Spleen (tissue), 11 donors: ENCODE data around the gene PPP1CA. TPM values are rescaled to one million over a fixed set of nuclear protein-coding genes. Genes with fewer than 3 reads are reported as not detected.
A peak's percentile ranks its signal among the peaks of the same experiment; 100 is the strongest.

Experiments used
- DNase-seq: peaks from one replicate; pipeline ENCODE4 v3.0.0-alpha.2; 2020
- H3K27ac ChIP-seq, 8 donors: fragments of 200-600 bp; sonication (generic) in 7 of 8; 1 replicate in 4 of 8; 2 replicates in 4 of 8; pipeline versions ENCODE4 v1.5.0 to v1.8.0; 2016 to 2021; ENCODE audit warnings: inconsistent platforms in 4 of 8, mild to moderate bottlenecking in 4 of 8, moderate library complexity in 1 of 8
- H3K27me3 ChIP-seq, 7 donors: fragments of 200-600 bp; sonication (generic) in 6 of 7; replicated peaks in 1 of 7; 1 replicate in 4 of 7; 2 replicates in 3 of 7; pipeline versions ENCODE4 v1.5.0 to v1.8.0; 2016 to 2021; ENCODE audit warnings: inconsistent platforms in 3 of 7, mild to moderate bottlenecking in 1 of 7
- H3K36me3 ChIP-seq, 6 donors: fragments of 200-600 bp; sonication (generic) in 5 of 6; 1 replicate in 4 of 6; 2 replicates in 2 of 6; pipeline versions ENCODE4 v1.5.0 to v1.8.0; 2016 to 2021; ENCODE audit warnings: inconsistent platforms in 2 of 6
- H3K4me1 ChIP-seq, 6 donors: fragments of 200-600 bp; sonication (generic) in 5 of 6; 1 replicate in 3 of 6; 2 replicates in 3 of 6; pipeline versions ENCODE4 v1.5.0 to v1.8.0; 2016 to 2021; ENCODE audit warnings: inconsistent platforms in 3 of 6
- H3K4me3 ChIP-seq, 8 donors: fragments of 200-600 bp; sonication (generic) in 7 of 8; 1 replicate in 4 of 8; 2 replicates in 4 of 8; pipeline versions ENCODE4 v1.5.0 to v1.8.0; 2016 to 2021; ENCODE audit warnings: inconsistent platforms in 4 of 8, mild to moderate bottlenecking in 4 of 8, moderate library complexity in 2 of 8
- H3K9me3 ChIP-seq, 8 donors: fragments of 200-600 bp; sonication (generic) in 7 of 8; 1 replicate in 4 of 8; 2 replicates in 4 of 8; pipeline versions ENCODE4 v1.5.0 to v1.8.0; 2016 to 2021; ENCODE audit warnings: inconsistent platforms in 4 of 8
- POLR2A ChIP-seq, 3 donors: fragments of 450-650 bp; IDR thresholded peaks; one replicate each; pipeline ENCODE4 v1.5.1; 2017; ENCODE audit warnings: antibody characterized with exemption in 3 of 3, mild to moderate bottlenecking in 1 of 3
- POLR2AphosphoS5 ChIP-seq, 3 donors: sonication (generic); formaldehyde crosslinking; IDR thresholded peaks; one replicate each; pipeline ENCODE4 v1.5.1; 2017; ENCODE audit warnings: antibody characterized with exemption in 3 of 3
- WGBS, 5 donors: extraction: QIAGEN DNeasy Blood & Tissue Kit in 3 of 5; methylation state at CpG; one replicate each; pipeline versions ENCODE4 v1.1.5 to v1.1.7; 2013 to 2018; 5-methylcytosine and 5-hydroxymethylcytosine counted together
- intact Hi-C: fragments of 100-400 bp; cut with DNase I; formaldehyde crosslinking; loops from one replicate; pipeline ENCODE4 v1.15.0; 2023; ENCODE audit warnings: low total_unique reads
- polyA plus RNA-seq, 3 donors: library from polyadenylated mRNA; stranded (reverse); fragments of 200-250 nt; gene quantifications; one replicate each; pipeline ENCODE4 v1.2.1, GENCODE V29; 2013
- total RNA-seq, 7 donors: library from RNA; depleted of rRNA in 3 of 7; stranded (reverse); fragments of >200 nt in 3 of 7; fragmentation: NEBNext Ultra II Directional in 4 of 7; extraction: Animal tissue kit (Norgen Biotek cat#: 25700) in 4 of 7; gene quantifications; one replicate each; pipeline versions ENCODE4 v1.1.0 to v1.2.1, GENCODE V29; 2016 to 2021
- TF ChIP-seq, protein P1 (sequence below), 11 experiments: fragments of 200-600 bp in 7 of 11; fragments of 450-650 bp in 4 of 11; sonication (generic) in 4 of 11; IDR thresholded peaks in 8 of 11; conservative IDR thresholded peaks in 3 of 11; 1 replicate in 7 of 11; 2 replicates in 4 of 11; pipeline versions ENCODE4 v1.4.0 to v1.8.0; 2016 to 2021; ENCODE audit warnings: antibody characterized with exemption in 11 of 11, inconsistent platforms in 4 of 11, mild to moderate bottlenecking in 1 of 11
- donor health status: healthy with polysubstance abuse.
- donor health status: DM: no; HTN: no; CAD: no; lungs with moderate emphysema.
- donor health status: DM: no; HTN: no; CAD: no.
- donor health status: Bipolar disorder and iron deficiency.
- donor health status: healthy.
- donor health status: DM: no; HTN: no; CAD: no.
- donor health status: DM: yes; HTN: yes; CAD: no.

PPP1CA gene
- total and polyA plus RNA-seq, 10 donors: 147 to 207 (median 158) TPM

DNA sequence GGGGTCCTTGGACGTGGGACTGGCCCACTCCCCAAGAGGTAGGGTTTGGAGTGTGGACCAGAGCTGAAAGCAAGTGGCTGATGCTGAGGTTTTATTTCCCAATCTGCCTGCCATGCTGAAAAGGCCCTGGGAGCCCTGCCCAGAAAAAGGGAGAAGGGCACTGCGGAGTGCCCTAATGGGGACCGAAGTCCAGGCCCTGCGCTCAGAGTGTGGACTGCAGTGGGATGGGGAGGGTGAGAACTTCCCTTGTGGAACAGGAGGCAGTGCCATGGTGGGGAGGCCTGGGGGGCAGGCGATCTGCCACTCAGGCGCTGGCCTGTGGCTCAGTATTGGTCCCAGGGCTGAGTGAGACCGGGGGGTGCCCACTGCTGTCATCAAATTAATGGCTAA, 46.6 kb upstream of the PPP1CA start:
- no peak overlapping the region for H3K4me3 ChIP-seq
- H3K27ac ChIP-seq: peak overlapping the region in 4 of 8 donors; percentile 0 to 96 (median 47)
- no peaks in the 10 kb centered on the region for H3K27me3 ChIP-seq
- WGBS, 5 donors: 89 to 98% (median 96%) methylated on average over 6 to 7 of the region's 7 CpGs
- intact Hi-C loops: no loop called here
- H3K36me3 ChIP-seq: no peaks in the 10 kb centered on the region
- H3K4me1 ChIP-seq: peaks cover 35 to 96% (median 92%) of the 10 kb centered on the region in 6 donors
- no peak for TF ChIP-seq POLR2A (IDR thresholded peaks at IDR 0.05)
- TF ChIP-seq, protein P1, sequence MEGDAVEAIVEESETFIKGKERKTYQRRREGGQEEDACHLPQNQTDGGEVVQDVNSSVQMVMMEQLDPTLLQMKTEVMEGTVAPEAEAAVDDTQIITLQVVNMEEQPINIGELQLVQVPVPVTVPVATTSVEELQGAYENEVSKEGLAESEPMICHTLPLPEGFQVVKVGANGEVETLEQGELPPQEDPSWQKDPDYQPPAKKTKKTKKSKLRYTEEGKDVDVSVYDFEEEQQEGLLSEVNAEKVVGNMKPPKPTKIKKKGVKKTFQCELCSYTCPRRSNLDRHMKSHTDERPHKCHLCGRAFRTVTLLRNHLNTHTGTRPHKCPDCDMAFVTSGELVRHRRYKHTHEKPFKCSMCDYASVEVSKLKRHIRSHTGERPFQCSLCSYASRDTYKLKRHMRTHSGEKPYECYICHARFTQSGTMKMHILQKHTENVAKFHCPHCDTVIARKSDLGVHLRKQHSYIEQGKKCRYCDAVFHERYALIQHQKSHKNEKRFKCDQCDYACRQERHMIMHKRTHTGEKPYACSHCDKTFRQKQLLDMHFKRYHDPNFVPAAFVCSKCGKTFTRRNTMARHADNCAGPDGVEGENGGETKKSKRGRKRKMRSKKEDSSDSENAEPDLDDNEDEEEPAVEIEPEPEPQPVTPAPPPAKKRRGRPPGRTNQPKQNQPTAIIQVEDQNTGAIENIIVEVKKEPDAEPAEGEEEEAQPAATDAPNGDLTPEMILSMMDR (IDR thresholded peaks at IDR 0.05 in 8 of 11, conservative IDR thresholded peaks at IDR 0.05 in 3 of 11): no peak
- no peak for TF ChIP-seq POLR2AphosphoS5 (IDR thresholded peaks at IDR 0.05)
- H3K9me3 ChIP-seq: no peaks in the 10 kb centered on the region
- no peak for DNase-seq

DNA sequence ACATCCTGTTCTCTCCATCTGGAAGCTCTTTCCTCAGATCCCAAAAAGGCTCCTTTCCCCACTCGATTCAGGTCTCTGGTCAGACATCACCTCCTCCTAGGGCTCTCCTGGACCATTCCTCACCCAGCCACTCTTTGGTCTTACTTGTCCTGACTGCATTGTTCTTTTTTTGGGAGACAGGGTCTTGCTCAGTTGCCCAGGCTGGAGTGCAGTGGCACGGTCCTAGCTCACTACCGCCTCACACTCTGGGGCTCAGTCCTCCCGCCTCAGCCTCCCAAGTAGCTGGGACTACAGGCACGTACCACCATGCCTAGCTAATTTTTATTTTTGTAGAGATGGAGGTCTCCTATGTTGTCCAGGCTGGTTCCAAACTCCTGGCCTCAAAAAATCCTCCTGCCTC, 43.9 kb upstream of the PPP1CA start:
- TF ChIP-seq POLR2A (IDR thresholded peaks at IDR 0.05): no peak
- no peak for TF ChIP-seq POLR2AphosphoS5 (IDR thresholded peaks at IDR 0.05)
- TF ChIP-seq, protein P1 (IDR thresholded peaks at IDR 0.05 in 8 of 11, conservative IDR thresholded peaks at IDR 0.05 in 3 of 11): no peak
- Histone ChIP-seq H3K27me3 (no peaks in the 10 kb centered on the region), H3K9me3 (no peaks in the 10 kb centered on the region), H3K4me1 (peaks cover 42 to 96% (median 94%) of the 10 kb centered on the region in 6 donors), H3K36me3 (peaks cover 0 to 20% (median 0%) of the 10 kb centered on the region in 6 donors), H3K27ac (peak overlapping the region in 7 of 8 donors; percentile 41 to 97 (median 92)), H3K4me3 (no peak overlapping the region)
- 77 to 99% (median 86%) methylated on average over 5 of the region's 5 CpGs for WGBS, 5 donors
- DNase-seq: no peak
- intact Hi-C loops: no loop called here

DNA sequence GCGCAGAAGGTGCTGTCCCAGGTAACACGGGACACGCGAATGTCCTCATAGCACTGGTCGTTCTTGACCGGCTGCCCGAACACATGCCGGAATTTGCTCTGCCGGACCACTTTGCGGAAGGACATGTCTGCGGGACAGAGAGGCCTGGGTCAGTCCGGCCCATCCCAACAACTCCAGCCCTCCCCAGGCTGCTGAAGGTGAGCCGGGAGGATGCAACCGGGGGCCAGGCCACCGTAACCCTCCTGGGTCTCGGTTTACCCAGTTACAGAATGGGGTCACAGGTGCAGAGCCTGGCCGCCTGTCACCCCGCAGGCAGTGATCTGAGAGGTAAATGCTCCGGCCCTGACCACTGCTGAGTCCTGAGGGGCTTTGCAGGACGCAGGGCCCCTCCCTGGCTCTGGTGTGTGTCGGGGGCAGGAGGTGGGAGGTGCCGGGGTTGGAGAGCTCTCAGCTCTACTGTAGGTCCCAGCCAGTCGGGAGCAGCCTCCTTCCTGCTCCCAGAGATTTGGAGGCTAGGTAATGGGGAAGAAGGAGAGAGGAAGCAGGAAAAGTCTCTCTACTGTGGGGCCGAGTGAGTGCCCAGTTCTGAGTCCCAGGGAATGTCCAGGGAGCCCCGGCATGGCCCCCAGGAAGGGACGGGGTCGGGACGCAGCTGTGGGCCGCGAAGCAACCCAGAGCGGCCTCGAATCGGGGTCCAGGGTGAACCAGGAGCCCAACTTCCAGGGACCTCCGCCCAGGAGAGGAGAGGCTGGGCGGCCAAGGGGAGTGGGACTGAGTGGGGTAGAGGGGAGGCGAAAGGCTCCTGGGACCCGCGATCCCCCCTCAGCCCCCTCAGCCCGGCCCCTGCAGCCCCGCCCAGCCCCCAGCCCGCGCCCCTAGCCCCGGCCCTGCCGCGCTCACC, 41.1 kb upstream of the PPP1CA start:
- DNase-seq: peak; percentile 87
- no peaks in the 10 kb centered on the region for H3K9me3 ChIP-seq
- intact Hi-C loops: no loop called here
- peak overlapping the region; percentile 60 to 77 (median 64) for H3K4me3 ChIP-seq
- peak in 1 of 3 donors; percentile 57 for TF ChIP-seq POLR2AphosphoS5 (IDR thresholded peaks at IDR 0.05)
- TF ChIP-seq, protein P1 (IDR thresholded peaks at IDR 0.05 in 8 of 11, conservative IDR thresholded peaks at IDR 0.05 in 3 of 11): no peak
- H3K27ac ChIP-seq: peak overlapping the region; percentile 87 to 97 (median 92)
- H3K4me1 ChIP-seq: peaks cover 53 to 99% (median 97%) of the 10 kb centered on the region in 6 donors
- 50 to 66% (median 63%) methylated on average over 31 to 45 of the region's 45 CpGs for WGBS, 5 donors
- no peaks in the 10 kb centered on the region for H3K27me3 ChIP-seq
- peaks cover 0 to 47% (median 2%) of the 10 kb centered on the region in 6 donors for H3K36me3 ChIP-seq

GRCh38 chr11:67441731-67442351, 40.2 kb upstream of the PPP1CA start:
- DNase-seq: peak; percentile 85
- peaks cover 48 to 99% (median 96%) of the 10 kb centered on the region in 6 donors for H3K4me1 ChIP-seq
- peak overlapping the region in 3 of 8 donors; percentile 64 to 77 (median 64) for H3K4me3 ChIP-seq
- intact Hi-C loops: no loop called here
- no peaks in the 10 kb centered on the region for H3K9me3 ChIP-seq
- TF ChIP-seq POLR2AphosphoS5 (IDR thresholded peaks at IDR 0.05): peak in 2 of 3 donors; percentile 19 to 31
- no peak for TF ChIP-seq POLR2A (IDR thresholded peaks at IDR 0.05)
- peak overlapping the region in 4 of 8 donors; percentile 87 to 97 (median 96) for H3K27ac ChIP-seq
- peaks cover 0 to 56% (median 3%) of the 10 kb centered on the region in 6 donors for H3K36me3 ChIP-seq
- 79 to 87% (median 82%) methylated on average over 15 to 28 of the region's 28 CpGs for whole genome bisulfite sequencing, 5 donors
- no peaks in the 10 kb centered on the region for H3K27me3 ChIP-seq
